Measurements from ENCODE around the gene CSDE1.
A peak's percentile ranks its signal among the peaks of the same experiment; 100 is the strongest.

The CSDE1 gene

GRCh38 chr1:114701931-114702330 lies 55.9 kb downstream of the CSDE1 start:
- DNase-seq (ENCODE audit: low spot score): no peak

- no peak for DNase-seq (ENCODE audit: low spot score)
Observed at GRCh38 chr1:114700036-114700600, 57.7 kb downstream of the CSDE1 start.

DNA sequence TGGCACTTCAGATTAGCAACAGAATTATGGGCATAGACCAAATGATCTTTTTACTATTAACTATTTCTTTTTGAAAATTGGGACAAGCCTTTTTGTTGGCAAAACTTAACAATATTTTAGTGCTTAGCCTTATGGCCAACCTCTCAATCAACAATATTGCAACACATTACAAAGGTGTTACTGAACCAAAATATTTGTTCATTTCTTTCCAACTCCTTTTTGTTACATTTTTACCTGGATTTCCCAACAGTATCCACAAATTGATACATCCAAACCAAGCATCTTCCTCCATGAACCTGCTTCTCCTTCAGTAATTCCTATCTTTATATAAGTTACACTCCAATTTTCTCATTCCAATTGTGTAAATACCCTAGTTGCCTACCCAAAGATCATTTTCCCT lies 61.0 kb downstream of the CSDE1 start:
- no peak for DNase-seq (ENCODE audit: low spot score)

DNA sequence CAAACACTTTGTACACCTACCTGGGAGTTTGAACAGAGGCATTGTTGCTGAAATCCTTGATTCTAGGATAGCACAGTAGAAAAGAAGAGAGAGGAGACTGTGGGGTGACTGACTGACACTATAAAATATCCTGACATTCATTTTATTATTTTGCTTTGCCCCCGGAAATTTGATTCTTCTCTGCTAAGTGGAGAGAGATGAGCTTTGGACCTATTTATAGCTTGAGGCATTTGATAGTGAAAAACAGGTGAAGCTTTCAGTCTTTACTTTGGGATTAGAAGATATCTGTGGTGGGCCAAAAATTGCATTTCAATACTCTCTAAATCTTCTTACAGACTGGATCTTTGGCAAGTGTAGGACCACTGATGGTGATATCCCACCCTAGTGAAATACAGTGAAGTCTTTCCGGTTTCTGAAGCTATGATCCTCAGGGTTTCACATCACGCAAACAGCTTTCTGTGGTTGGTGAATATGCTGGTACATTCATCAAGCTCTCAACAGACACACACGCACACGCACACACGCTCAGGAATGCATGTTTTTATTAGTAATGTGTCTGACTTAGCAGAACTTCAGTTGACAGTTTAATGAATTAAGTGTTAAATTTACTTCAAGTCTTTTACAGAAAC lies 62.2 kb downstream of the CSDE1 start, which contains the start of gene AMPD1:
TSS of gene AMPD1 (minus strand) at position 117 of the 629 bp plus-strand sequence. CDS start at position 42, 75 bp downstream.
- no peak for DNase-seq (ENCODE audit: low spot score)

DNA sequence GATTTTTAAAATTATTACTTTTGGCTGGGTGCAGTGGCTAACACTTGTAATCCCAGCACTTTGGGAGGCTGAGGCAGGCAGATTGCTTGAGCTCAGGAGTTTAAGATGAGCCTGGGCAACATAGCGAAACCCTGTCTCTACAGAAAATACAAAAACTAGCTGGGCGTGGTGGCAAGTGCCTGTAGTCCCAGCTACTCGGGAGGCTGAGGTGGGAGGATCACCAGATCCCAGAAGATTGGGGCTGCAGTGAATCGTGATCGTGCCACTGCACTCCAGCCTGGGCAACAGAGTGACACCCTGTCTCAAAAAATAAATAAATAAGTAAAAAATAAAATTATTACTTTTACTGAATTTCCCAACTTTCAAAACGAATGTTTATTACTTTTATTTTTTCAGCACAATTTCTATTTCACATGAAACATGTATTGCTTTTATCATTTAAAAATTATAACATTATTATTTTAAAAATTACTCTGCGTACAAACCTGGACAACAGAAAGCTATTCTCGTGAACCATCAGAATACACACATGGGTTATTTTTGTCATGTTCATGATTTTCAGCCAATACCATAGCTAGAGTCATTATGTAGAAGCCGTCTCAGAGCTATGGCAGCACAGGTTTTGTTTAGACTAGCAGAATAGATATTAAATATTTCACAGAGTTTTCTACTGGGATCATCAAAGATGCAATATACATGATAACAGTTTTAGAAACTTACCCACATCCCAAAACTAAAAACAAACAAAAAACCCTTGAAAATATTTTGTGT lies 63.1 kb downstream of the CSDE1 start:
- no peak for DNase-seq (ENCODE audit: low spot score)

DNA sequence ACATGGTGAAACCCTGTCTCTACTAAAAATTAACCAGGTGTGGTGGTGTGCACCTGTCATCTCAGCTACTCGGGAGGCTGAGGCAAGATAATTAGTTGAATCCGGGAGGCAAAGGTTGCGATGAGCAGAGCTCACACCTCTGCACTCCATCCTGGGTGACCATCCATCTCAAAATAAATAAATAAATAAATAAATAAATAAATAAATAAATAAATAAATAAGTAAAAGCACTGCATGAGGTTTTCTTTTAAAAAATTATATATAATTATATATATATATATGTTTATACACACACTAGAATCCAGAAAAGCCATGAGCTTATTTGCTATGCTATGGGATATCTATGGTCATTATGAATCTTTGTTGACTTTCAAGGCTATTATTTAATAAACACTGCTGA lies 64.8 kb downstream of the CSDE1 start:
- DNase-seq (ENCODE audit: low spot score): no peak

DNA sequence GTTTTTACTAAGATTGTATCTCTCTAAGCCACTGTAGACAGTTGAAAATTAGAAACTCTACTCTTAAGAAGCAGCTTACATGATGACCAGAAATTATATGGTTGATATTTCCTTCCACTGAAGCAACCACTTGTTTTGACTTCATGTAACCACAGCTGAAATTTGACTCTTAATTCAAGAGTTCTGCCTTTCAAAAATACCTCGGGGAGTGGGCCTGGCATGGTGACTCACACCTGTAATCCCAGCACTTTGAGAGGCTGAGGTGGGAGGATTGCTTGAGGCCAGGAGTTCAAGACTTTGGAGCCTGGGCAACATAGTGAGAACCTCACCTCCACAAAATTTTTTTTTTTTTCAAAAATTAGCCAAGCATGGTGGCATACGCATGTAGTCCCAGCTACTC lies 66.7 kb downstream of the CSDE1 start:
- no peak for DNase-seq (ENCODE audit: low spot score)

GRCh38 chr1:114690148-114690547 lies 67.6 kb downstream of the CSDE1 start:
- no peak for DNase-seq (ENCODE audit: low spot score)

GRCh38 chr1:114688526-114688925 lies 69.3 kb downstream of the CSDE1 start:
- DNase-seq (ENCODE audit: low spot score): no peak

DNA sequence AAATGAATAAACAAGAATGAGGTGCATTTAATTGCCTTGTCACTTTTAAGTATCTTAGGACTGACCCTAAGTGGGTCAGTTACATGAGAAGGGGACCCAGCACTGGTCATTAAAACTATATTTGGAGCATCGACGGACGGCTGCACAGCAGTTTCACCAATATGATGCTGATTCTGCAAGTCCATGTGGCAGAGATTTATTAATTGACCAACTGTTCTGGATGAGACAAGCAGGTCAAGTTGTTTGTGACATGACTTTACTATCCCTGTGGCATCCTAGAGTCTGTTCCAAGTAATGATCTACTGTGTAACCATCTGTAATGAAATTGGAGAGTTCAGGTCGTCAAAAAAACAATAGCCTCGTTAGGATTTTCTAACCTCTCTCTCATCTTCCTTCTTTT lies 71.9 kb downstream of the CSDE1 start:
- DNase-seq (ENCODE audit: low spot score): no peak

GRCh38 chr1:114677691-114678090 lies 80.1 kb downstream of the CSDE1 start:
- DNase-seq (ENCODE audit: low spot score): no peak

DNA sequence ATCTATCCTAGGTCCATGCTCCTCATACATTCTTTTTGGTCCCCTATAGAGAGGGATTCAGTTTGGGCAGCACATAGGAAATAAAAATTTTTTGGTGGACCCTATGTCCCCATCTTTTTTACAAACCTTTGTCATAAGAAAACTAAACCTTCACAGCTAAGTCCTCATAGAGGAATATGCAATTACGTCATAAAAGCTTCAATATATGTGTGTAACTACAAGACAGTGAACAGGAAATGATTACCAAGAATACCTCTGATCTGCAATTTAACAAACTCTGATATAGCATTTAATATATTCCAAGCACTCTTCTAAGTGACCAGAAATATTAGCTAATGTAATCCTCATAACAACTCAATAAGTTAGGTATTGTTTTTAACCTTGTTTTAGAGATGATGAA lies 81.7 kb downstream of the CSDE1 start:
- DNase-seq (ENCODE audit: low spot score): no peak

- DNase-seq (ENCODE audit: low spot score): no peak
Observed at GRCh38 chr1:114671939-114672275, 85.9 kb downstream of the CSDE1 start.

- DNase-seq (ENCODE audit: low spot score): no peak
Observed at GRCh38 chr1:114671011-114671938, 86.5 kb downstream of the CSDE1 start.

GRCh38 chr1:114670083-114671010 lies 87.4 kb downstream of the CSDE1 start:
- DNase-seq (ENCODE audit: low spot score): peak; percentile 79

- DNase-seq (ENCODE audit: low spot score): no peak
Observed at GRCh38 chr1:114669562-114670082, 88.2 kb downstream of the CSDE1 start, which contains the start of gene DENND2C. Gene DENND2C (minus strand): TSS chr1:114670049. CDS start chr1:114625984, 44,065 bp downstream.

- no peak for DNase-seq (ENCODE audit: low spot score)
Observed at GRCh38 chr1:114668784-114669561, 88.8 kb downstream of the CSDE1 start.

GRCh38 chr1:114668373-114668772 lies 89.4 kb downstream of the CSDE1 start:
- no peak for DNase-seq (ENCODE audit: low spot score)

- no peak for DNase-seq (ENCODE audit: low spot score)
Observed at GRCh38 chr1:114666954-114667353, 90.8 kb downstream of the CSDE1 start.

Data from hematopoietic multipotent progenitor cell treated with erythropoietin and hydrocortisone succinate and interleukin-3 and kit ligand, for 17 days (in vitro differentiated cells).